Measurements from ENCODE around the gene PABPN1L.

Gene PABPN1L

GRCh38 chr16:88881675-88882357 lies 15.4 kb upstream of the PABPN1L start:
- TF ChIP-seq POLR2AphosphoS5 (IDR thresholded peaks at IDR 0.05; ENCODE audit: low read depth, low read length) (no peak), TAF1 (IDR thresholded peaks at IDR 0.05; ENCODE audit: borderline replicate concordance, insufficient read depth, low read length) (no peak), SIN3A (IDR thresholded peaks at IDR 0.05; ENCODE audit: borderline replicate concordance, insufficient read depth, low read length) (no peak), FOXP2 (optimal IDR thresholded peaks at IDR 0.05; ENCODE audit: borderline replicate concordance, extremely low read depth, extremely low read length, insufficient read depth) (no peak), REST (IDR thresholded peaks at IDR 0.05; ENCODE audit: insufficient read depth in 1 of 2, low read depth in 2 of 2, low read length in 2 of 2) (no peak)

GRCh38 chr16:88881007-88881615 lies 14.7 kb upstream of the PABPN1L start:
- TF ChIP-seq REST (IDR thresholded peaks at IDR 0.05; ENCODE audit: insufficient read depth in 1 of 2, low read depth in 2 of 2, low read length in 2 of 2) (no peak), FOXP2 (optimal IDR thresholded peaks at IDR 0.05; ENCODE audit: borderline replicate concordance, extremely low read depth, extremely low read length, insufficient read depth) (no peak), SIN3A (IDR thresholded peaks at IDR 0.05; ENCODE audit: borderline replicate concordance, insufficient read depth, low read length) (no peak), TAF1 (IDR thresholded peaks at IDR 0.05; ENCODE audit: borderline replicate concordance, insufficient read depth, low read length) (no peak), POLR2AphosphoS5 (IDR thresholded peaks at IDR 0.05; ENCODE audit: low read depth, low read length) (no peak)

DNA sequence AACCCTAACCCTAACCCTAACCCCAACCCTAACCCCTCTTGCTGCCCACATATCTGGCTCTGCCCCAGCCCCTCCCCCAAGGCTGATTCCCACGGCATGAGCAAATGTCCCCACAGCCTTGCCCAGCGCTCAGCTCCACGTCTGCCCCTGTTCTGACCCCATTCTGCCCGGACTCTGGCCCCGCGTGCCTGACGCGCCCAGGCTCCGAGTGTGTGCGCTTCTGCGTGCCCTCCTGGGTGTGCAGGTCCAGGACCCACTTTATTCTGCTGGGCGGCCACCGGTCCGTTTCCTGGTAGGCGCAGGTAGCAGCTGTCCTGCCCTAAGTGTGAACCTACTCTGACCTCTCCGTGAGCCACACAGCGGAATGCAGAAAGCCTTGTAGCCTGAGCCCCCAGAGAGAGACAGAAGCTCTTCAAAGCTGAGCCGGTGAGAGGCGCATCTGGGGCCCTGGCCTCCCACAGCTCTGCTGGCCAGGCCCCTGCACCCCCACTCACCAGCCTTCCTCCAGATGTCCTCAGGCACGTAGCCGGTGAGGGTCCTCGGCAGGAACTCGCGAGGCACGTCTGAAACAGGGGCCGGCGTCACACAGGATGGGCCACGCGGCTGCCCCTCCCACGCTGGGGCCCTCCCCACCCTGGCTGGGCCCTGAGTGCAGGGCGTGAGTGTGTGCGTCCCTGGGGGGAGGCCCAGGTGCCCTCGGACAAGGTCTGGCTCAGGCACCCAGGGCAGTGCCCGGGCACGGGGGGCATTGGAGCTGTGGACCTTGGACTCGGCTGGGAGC lies 14.0 kb upstream of the PABPN1L start:
- TF ChIP-seq REST (IDR thresholded peaks at IDR 0.05; ENCODE audit: insufficient read depth in 1 of 2, low read depth in 2 of 2, low read length in 2 of 2) = no peak
- no peak for TF ChIP-seq TAF1 (IDR thresholded peaks at IDR 0.05; ENCODE audit: borderline replicate concordance, insufficient read depth, low read length)
- TF ChIP-seq SIN3A (IDR thresholded peaks at IDR 0.05; ENCODE audit: borderline replicate concordance, insufficient read depth, low read length) = no peak
- TF ChIP-seq POLR2AphosphoS5 (IDR thresholded peaks at IDR 0.05; ENCODE audit: low read depth, low read length) = no peak
- TF ChIP-seq FOXP2 (optimal IDR thresholded peaks at IDR 0.05; ENCODE audit: borderline replicate concordance, extremely low read depth, extremely low read length, insufficient read depth) = no peak

- TF ChIP-seq FOXP2 (optimal IDR thresholded peaks at IDR 0.05; ENCODE audit: borderline replicate concordance, extremely low read depth, extremely low read length, insufficient read depth) (no peak), POLR2AphosphoS5 (IDR thresholded peaks at IDR 0.05; ENCODE audit: low read depth, low read length) (no peak), SIN3A (IDR thresholded peaks at IDR 0.05; ENCODE audit: borderline replicate concordance, insufficient read depth, low read length) (no peak), REST (IDR thresholded peaks at IDR 0.05; ENCODE audit: insufficient read depth in 1 of 2, low read depth in 2 of 2, low read length in 2 of 2) (no peak), TAF1 (IDR thresholded peaks at IDR 0.05; ENCODE audit: borderline replicate concordance, insufficient read depth, low read length) (no peak)
Measured at GRCh38 chr16:88879788-88880055, 13.3 kb upstream of the PABPN1L start.

All from PFSK-1 (cell line).